Activated CD8-positive, alpha-beta T cell treated with anti-CD3 and anti-CD28 coated beads for 36 hours (primary cell): ENCODE results near the gene XPO1. TPM values are rescaled to one million over a fixed set of nuclear protein-coding genes. Genes with fewer than 3 reads are reported as not detected.
"Not testable (repeated sequence)": the region's sequence is repeated elsewhere in the genome, so short reads cannot be mapped to it uniquely, and the experiment has no call there.

Experiments
- ATAC-seq: fragments of 200-7000 bp; cut with Tn5 transposase; one replicate; pipeline ENCODE4 v1.10.0; 2021; ENCODE audit warnings: mild to moderate bottlenecking, moderate library complexity
- CTCF ChIA-PET: fragments of 350-600 bp; sonication (Branson Sonifier 250); formaldehyde crosslinking; loops from one replicate; lab custom pipeline; 2021; ENCODE audit warnings: antibody characterized with exemption; lab: Charles Lee
- POLR2A ChIA-PET: fragments of 350-600 bp; sonication (Branson Sonifier 250); formaldehyde crosslinking; loops from one replicate; lab custom pipeline; 2021; ENCODE audit warnings: antibody characterized with exemption; lab: Charles Lee
- DNase-seq: peaks from one replicate; pipeline ENCODE4 v3.0.0-alpha.2; 2020
- H3K27ac Mint-ChIP-seq: one replicate; pipeline ENCODE4 v1.8.0; 2021; ENCODE audit warnings: mild to moderate bottlenecking, mixed read lengths
- H3K27me3 Mint-ChIP-seq: one replicate; pipeline ENCODE4 v1.8.0; 2021; ENCODE audit warnings: mixed read lengths
- H3K36me3 Mint-ChIP-seq: one replicate; pipeline ENCODE4 v1.8.0; 2021; ENCODE audit warnings: low read depth, mixed read lengths
- H3K4me1 Mint-ChIP-seq: one replicate; pipeline ENCODE4 v1.8.0; 2021; ENCODE audit warnings: low read depth, mixed read lengths
- H3K4me3 Mint-ChIP-seq: one replicate; pipeline ENCODE4 v1.8.0; 2021; ENCODE audit warnings: mild to moderate bottlenecking, moderate library complexity, mixed read lengths
- H3K9me3 Mint-ChIP-seq: one replicate; pipeline ENCODE4 v1.8.0; 2021; ENCODE audit warnings: mixed read lengths
- CTCF ChIP-seq: fragments of 200-600 bp; IDR thresholded peaks from one replicate; pipeline ENCODE4 v1.8.0; 2022; ENCODE audit warnings: antibody characterized with exemption, mild to moderate bottlenecking
- intact Hi-C: fragments of 100-400 bp; cut with micrococcal nuclease; formaldehyde crosslinking; loops from one replicate; pipeline ENCODE4 v1.10.0; 2022
- total RNA-seq, 2 experiments: library from RNA; stranded (reverse); gene quantifications; one replicate each; pipeline ENCODE4 v1.2.3, GENCODE V29; 2021

The XPO1 gene
- total RNA-seq, 2 experiments from 2014 or later: 208 to 221 TPM

DNA sequence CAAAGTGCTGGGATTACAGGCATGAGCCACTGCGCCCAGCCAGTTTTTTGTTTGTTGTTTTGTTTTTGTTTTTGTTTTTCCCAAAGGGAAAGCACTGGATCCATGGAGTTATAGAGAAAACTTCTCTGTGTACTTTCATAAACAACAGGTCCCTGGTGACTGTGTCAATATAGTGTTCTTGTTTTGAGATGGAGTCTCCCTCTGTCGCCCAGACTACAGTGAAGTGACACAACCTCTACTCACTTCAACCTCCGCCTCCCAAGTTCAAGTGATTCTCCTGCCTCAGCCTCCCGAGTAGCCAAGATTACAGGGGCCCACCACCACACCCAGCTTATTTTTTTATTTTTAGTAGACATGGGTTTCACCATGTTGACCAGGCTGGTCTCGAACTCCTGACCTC is 83.8 kb downstream of the XPO1 start:
- no peak for ATAC-seq
- Mint-ChIP-seq H3K27ac (peak overlapping the region; percentile 15), H3K4me1 (peaks cover 46% of the 10 kb centered on the region), H3K9me3 (no peaks in the 10 kb centered on the region), H3K36me3 (peaks cover 30% of the 10 kb centered on the region), H3K4me3 (no peak overlapping the region), H3K27me3 (no peaks in the 10 kb centered on the region)
- ChIA-PET POLR2A (interaction anchor here (0.6 kb wide), 1 partner anchor 16 kb away, joined by 3 read pairs; no protein-coding TSS in a partner anchor), CTCF (interaction anchor here (0.8 to 2.4 kb wide), 2 partner anchors 16 to 28 kb away, joined by 3 to 10 read pairs; no protein-coding TSS in a partner anchor)
- no peak for DNase-seq
- intact Hi-C loops: no loop called here
- TF ChIP-seq CTCF: no peak

GRCh38 chr2:61452392-61452791 is 85.8 kb downstream of the XPO1 start:
- peaks cover 39% of the 10 kb centered on the region for H3K4me1 Mint-ChIP-seq
- intact Hi-C loops: no loop called here
- no peaks in the 10 kb centered on the region for H3K9me3 Mint-ChIP-seq
- ChIA-PET POLR2A (interaction anchor here (1.0 kb wide), 1 partner anchor 13 kb away, joined by 3 read pairs; no protein-coding TSS in a partner anchor), CTCF (interaction anchor here (2.4 kb wide), 1 partner anchor 26 kb away, joined by 10 read pairs; no protein-coding TSS in a partner anchor)
- no peak for TF ChIP-seq CTCF
- no peak overlapping the region for H3K4me3 Mint-ChIP-seq
- ATAC-seq (no peak), DNase-seq (no peak)
- no peaks in the 10 kb centered on the region for H3K27me3 Mint-ChIP-seq
- H3K36me3 Mint-ChIP-seq: peaks cover 32% of the 10 kb centered on the region
- H3K27ac Mint-ChIP-seq: peak overlapping the region; percentile 49

- ChIA-PET CTCF (interaction anchor here (1.4 kb wide), 1 partner anchor 25 kb away, joined by 4 read pairs; no protein-coding TSS in a partner anchor), POLR2A (no interaction called here)
- H3K27ac Mint-ChIP-seq: no peak overlapping the region
- H3K4me1 Mint-ChIP-seq: peaks cover 35% of the 10 kb centered on the region
- TF ChIP-seq CTCF: no peak
- no peak for ATAC-seq
- H3K36me3 Mint-ChIP-seq: peaks cover 31% of the 10 kb centered on the region
- intact Hi-C loops: no loop called here
- no peaks in the 10 kb centered on the region for H3K27me3 Mint-ChIP-seq
- no peak for DNase-seq
- no peak overlapping the region for H3K4me3 Mint-ChIP-seq
- H3K9me3 Mint-ChIP-seq: no peaks in the 10 kb centered on the region
Observed at GRCh38 chr2:61451178-61451577, 87.0 kb downstream of the XPO1 start.

GRCh38 chr2:61450144-61450543 is 88.0 kb downstream of the XPO1 start:
- CTCF ChIA-PET: interaction anchor here (1.2 kb wide), 1 partner anchor 24 kb away, joined by 3 read pairs; no protein-coding TSS in a partner anchor
- DNase-seq: no peak
- intact Hi-C loops: no loop called here
- H3K27me3 Mint-ChIP-seq: no peaks in the 10 kb centered on the region
- H3K9me3 Mint-ChIP-seq: no peaks in the 10 kb centered on the region
- peaks cover 28% of the 10 kb centered on the region for H3K4me1 Mint-ChIP-seq
- no peak overlapping the region for H3K27ac Mint-ChIP-seq
- POLR2A ChIA-PET: interaction anchor here (0.8 kb wide), 1 partner anchor 20 kb away, joined by 3 read pairs; no protein-coding TSS in a partner anchor
- TF ChIP-seq CTCF: no peak
- no peak overlapping the region for H3K4me3 Mint-ChIP-seq
- ATAC-seq: no peak
- peaks cover 24% of the 10 kb centered on the region for H3K36me3 Mint-ChIP-seq

- peaks cover 36% of the 10 kb centered on the region for H3K4me1 Mint-ChIP-seq
- CTCF ChIA-PET: no interaction called here
- H3K4me3 Mint-ChIP-seq: no peak overlapping the region
- H3K36me3 Mint-ChIP-seq: peaks cover 35% of the 10 kb centered on the region
- DNase-seq (no peak), ATAC-seq (no peak)
- no peak for TF ChIP-seq CTCF
- no peaks in the 10 kb centered on the region for H3K9me3 Mint-ChIP-seq
- POLR2A ChIA-PET: no interaction called here
- H3K27me3 Mint-ChIP-seq: no peaks in the 10 kb centered on the region
- H3K27ac Mint-ChIP-seq: no peak overlapping the region
- intact Hi-C loops: no loop called here
Observed at GRCh38 chr2:61448229-61448628, 89.9 kb downstream of the XPO1 start.

- H3K36me3 Mint-ChIP-seq: peaks cover 32% of the 10 kb centered on the region
- CTCF ChIA-PET: interaction anchor here (1.2 to 1.4 kb wide), 2 partner anchors 10 to 21 kb away, joined by 4 to 8 read pairs; no protein-coding TSS in a partner anchor
- H3K9me3 Mint-ChIP-seq, POLR2A ChIA-PET, H3K4me3 Mint-ChIP-seq, H3K27ac Mint-ChIP-seq, H3K27me3 Mint-ChIP-seq, intact Hi-C loops, ATAC-seq, DNase-seq: not testable (repeated sequence)
- H3K4me1 Mint-ChIP-seq: peaks cover 46% of the 10 kb centered on the region
Observed at GRCh38 chr2:61446971-61447370, 91.2 kb downstream of the XPO1 start.
